ENCODE results near the gene ANKRD1. TPM values are rescaled to one million over a fixed set of nuclear protein-coding genes. Genes with fewer than 3 reads are reported as not detected.
"Not testable (repeated sequence)": the region's sequence is repeated elsewhere in the genome, so short reads cannot be mapped to it uniquely, and the experiment has no call there.

ANKRD1 gene
- total RNA-seq, 1 experiment from 2014 or later, result 25.3 TPM

- Histone ChIP-seq H3K9me3 (replicated peaks) (no peaks in the 10 kb centered on the region), H3K36me3 (peaks cover 40% of the 10 kb centered on the region), H3K4me3 (no peak overlapping the region), H3K27ac (peak overlapping the region; percentile 13; the same call in 1 of the 2 replicates), H3K4me1 (replicated peaks) (peaks cover 13% of the 10 kb centered on the region), H3K27me3 (replicated peaks) (no peaks in the 10 kb centered on the region)
- DNase-seq (ENCODE audit: low read depth in 1 of 2, low spot score in 2 of 2), result no peak
Measured at GRCh38 chr10:90912854-90913479, 7.9 kb downstream of the ANKRD1 start.

GRCh38 chr10:90912174-90912573, 8.7 kb downstream of the ANKRD1 start:
- no peaks in the 10 kb centered on the region for H3K27me3 ChIP-seq (replicated peaks)
- peak overlapping the region; percentile 13; the same call in 1 of the 2 replicates for H3K27ac ChIP-seq
- H3K36me3 ChIP-seq, result peaks cover 38% of the 10 kb centered on the region

GRCh38 chr10:90911133-90912051, 9.5 kb downstream of the ANKRD1 start:
- H3K27me3 ChIP-seq (replicated peaks), result no peaks in the 10 kb centered on the region
- peak; percentile 65 to 71 for DNase-seq (ENCODE audit: low read depth in 1 of 2, low spot score in 2 of 2)
- H3K4me3 ChIP-seq, result no peak overlapping the region
- no peaks in the 10 kb centered on the region for H3K9me3 ChIP-seq (replicated peaks)
- peaks cover 31% of the 10 kb centered on the region for H3K36me3 ChIP-seq
- no peak overlapping the region for H3K27ac ChIP-seq
- H3K4me1 ChIP-seq (replicated peaks), result peaks cover 11% of the 10 kb centered on the region

More at GRCh38 chr10:90912174-90912573, 8.7 kb downstream of the ANKRD1 start:
- peak in 1 of 2 experiments; percentile 25 for DNase-seq (ENCODE audit: low read depth in 1 of 2, low spot score in 2 of 2)
- Histone ChIP-seq H3K4me1 (replicated peaks) (peaks cover 11% of the 10 kb centered on the region), H3K4me3 (no peak overlapping the region), H3K9me3 (replicated peaks) (no peaks in the 10 kb centered on the region)

- no peaks in the 10 kb centered on the region for H3K27me3 ChIP-seq (replicated peaks)
- H3K9me3 ChIP-seq (replicated peaks), result no peaks in the 10 kb centered on the region
- DNase-seq (ENCODE audit: low read depth in 1 of 2, low spot score in 2 of 2), result no peak
- H3K27ac ChIP-seq, result no peak overlapping the region
- H3K4me3 ChIP-seq, result no peak overlapping the region
- H3K4me1 ChIP-seq (replicated peaks), result peaks cover under 1% of the 10 kb centered on the region; the same call in 1 of the 2 replicates
- H3K36me3 ChIP-seq, result peaks cover 25% of the 10 kb centered on the region
Measured at GRCh38 chr10:90906596-90906995, 14.3 kb downstream of the ANKRD1 start.

GRCh38 chr10:90905925-90906324, 15.0 kb downstream of the ANKRD1 start:
- H3K4me3 ChIP-seq, result no peak overlapping the region
- H3K27ac ChIP-seq, result no peak overlapping the region
- H3K9me3 ChIP-seq (replicated peaks), result no peaks in the 10 kb centered on the region
- no peak for DNase-seq (ENCODE audit: low read depth in 1 of 2, low spot score in 2 of 2)
- peaks cover 27% of the 10 kb centered on the region for H3K36me3 ChIP-seq
- no peaks in the 10 kb centered on the region for H3K4me1 ChIP-seq (replicated peaks)
- H3K27me3 ChIP-seq (replicated peaks), result no peaks in the 10 kb centered on the region

GRCh38 chr10:90896916-90897315, 24.0 kb downstream of the ANKRD1 start:
- H3K4me3 ChIP-seq; H3K27ac ChIP-seq; DNase-seq (ENCODE audit: low read depth in 1 of 2, low spot score in 2 of 2); H3K9me3 ChIP-seq (replicated peaks); H3K4me1 ChIP-seq (replicated peaks); H3K27me3 ChIP-seq (replicated peaks): not testable (repeated sequence)
- peaks cover 59% of the 10 kb centered on the region for H3K36me3 ChIP-seq

GRCh38 chr10:90893190-90893589, 27.7 kb downstream of the ANKRD1 start:
- DNase-seq (ENCODE audit: low read depth in 1 of 2, low spot score in 2 of 2), result no peak
- peaks cover 71% of the 10 kb centered on the region for H3K36me3 ChIP-seq
- no peaks in the 10 kb centered on the region for H3K27me3 ChIP-seq (replicated peaks)
- H3K4me3 ChIP-seq, result no peak overlapping the region
- no peak overlapping the region for H3K27ac ChIP-seq
- H3K4me1 ChIP-seq (replicated peaks), result no peaks in the 10 kb centered on the region
- no peaks in the 10 kb centered on the region for H3K9me3 ChIP-seq (replicated peaks)

GRCh38 chr10:90890347-90890746, 30.5 kb downstream of the ANKRD1 start:
- no peak for DNase-seq (ENCODE audit: low read depth in 1 of 2, low spot score in 2 of 2)
- Histone ChIP-seq H3K4me3 (no peak overlapping the region), H3K27me3 (replicated peaks) (no peaks in the 10 kb centered on the region), H3K9me3 (replicated peaks) (no peaks in the 10 kb centered on the region), H3K27ac (no peak overlapping the region), H3K36me3 (peaks cover 86% of the 10 kb centered on the region), H3K4me1 (replicated peaks) (peaks cover 2% of the 10 kb centered on the region)

GRCh38 chr10:90889636-90890035, 31.3 kb downstream of the ANKRD1 start:
- Histone ChIP-seq H3K36me3 (peaks cover 85% of the 10 kb centered on the region), H3K4me3 (no peak overlapping the region), H3K4me1 (replicated peaks) (peaks cover 9% of the 10 kb centered on the region), H3K9me3 (replicated peaks) (no peaks in the 10 kb centered on the region), H3K27ac (no peak overlapping the region), H3K27me3 (replicated peaks) (no peaks in the 10 kb centered on the region)
- DNase-seq (ENCODE audit: low read depth in 1 of 2, low spot score in 2 of 2), result no peak

GRCh38 chr10:90888387-90888786, 32.5 kb downstream of the ANKRD1 start:
- no peak for DNase-seq (ENCODE audit: low read depth in 1 of 2, low spot score in 2 of 2)
- Histone ChIP-seq H3K36me3 (peaks cover 80% of the 10 kb centered on the region), H3K4me1 (replicated peaks) (peaks cover 15% of the 10 kb centered on the region), H3K27me3 (replicated peaks) (no peaks in the 10 kb centered on the region), H3K27ac (no peak overlapping the region), H3K4me3 (no peak overlapping the region), H3K9me3 (replicated peaks) (no peaks in the 10 kb centered on the region)

- Histone ChIP-seq H3K27ac (no peak overlapping the region), H3K27me3 (replicated peaks) (no peaks in the 10 kb centered on the region), H3K9me3 (replicated peaks) (no peaks in the 10 kb centered on the region), H3K36me3 (peaks cover 75% of the 10 kb centered on the region), H3K4me1 (replicated peaks) (peaks cover 15% of the 10 kb centered on the region), H3K4me3 (no peak overlapping the region)
- DNase-seq (ENCODE audit: low read depth in 1 of 2, low spot score in 2 of 2), result no peak
Measured at GRCh38 chr10:90887555-90887954, 33.3 kb downstream of the ANKRD1 start.

- peak in 1 of 2 experiments; percentile 9 for DNase-seq (ENCODE audit: low read depth in 1 of 2, low spot score in 2 of 2)
- no peaks in the 10 kb centered on the region for H3K9me3 ChIP-seq (replicated peaks)
- no peaks in the 10 kb centered on the region for H3K27me3 ChIP-seq (replicated peaks)
- H3K36me3 ChIP-seq, result peaks cover 78% of the 10 kb centered on the region
- no peak overlapping the region for H3K27ac ChIP-seq
- H3K4me1 ChIP-seq (replicated peaks), result peaks cover 15% of the 10 kb centered on the region
- H3K4me3 ChIP-seq, result no peak overlapping the region
Measured at GRCh38 chr10:90885176-90885575, 35.7 kb downstream of the ANKRD1 start.

GRCh38 chr10:90884431-90884830, 36.5 kb downstream of the ANKRD1 start:
- peaks cover 77% of the 10 kb centered on the region for H3K36me3 ChIP-seq
- no peak for DNase-seq (ENCODE audit: low read depth in 1 of 2, low spot score in 2 of 2)
- no peak overlapping the region for H3K27ac ChIP-seq
- H3K4me1 ChIP-seq (replicated peaks), result peaks cover 15% of the 10 kb centered on the region
- no peaks in the 10 kb centered on the region for H3K27me3 ChIP-seq (replicated peaks)
- H3K4me3 ChIP-seq, result no peak overlapping the region
- no peaks in the 10 kb centered on the region for H3K9me3 ChIP-seq (replicated peaks)
